IMR-90 (cell line): ENCODE results near the gene EIF5A. TPM values are rescaled to one million over a fixed set of nuclear protein-coding genes. Genes with fewer than 3 reads are reported as not detected.

Source experiments
- ATAC-seq: fragments of 200-7000 bp; cut with Tn5 transposase; 2 replicates; pipeline ENCODE4 v1.9.1; 2020; ENCODE audit warnings: low read depth, mild to moderate bottlenecking, moderate library complexity
- BruUV-seq: library from RNA; stranded (reverse); fragments of 400-500 nt; replicated peaks from 2 replicates; lab custom pipeline; 2021; lab: Mats Ljungman, UMichigan
- CTCF ChIA-PET: fragments of 300-600 bp; formaldehyde crosslinking; extraction: SDS; loops from one replicate; lab custom pipeline; 2021; ENCODE audit warnings: antibody characterized with exemption; lab: Yijun Ruan, JAX
- POLR2A ChIA-PET: fragments of 300-600 bp; sonication (Branson Sonifier 250); formaldehyde crosslinking; loops from one replicate; lab custom pipeline; 2022; ENCODE audit warnings: antibody characterized with exemption; ENCODE audit not compliant: unreplicated experiment; lab: Charles Lee
- DNase-seq: peaks from one replicate; pipeline ENCODE4 v3.0.0; 2013
- H2AFZ ChIP-seq: replicated peaks from 2 replicates; pipeline ENCODE3; 2013; ENCODE audit warnings: low read length, mild to moderate bottlenecking; ENCODE audit not compliant: poor library complexity
- H2AK5ac ChIP-seq: 2 replicates; pipeline ENCODE4 v1.6.1; 2013; ENCODE audit warnings: low read depth, low read length, inconsistent platforms
- H2AK9ac ChIP-seq: replicated peaks from 2 replicates; pipeline ENCODE3; 2013; ENCODE audit warnings: mild to moderate bottlenecking, low read depth, low read length, moderate library complexity; ENCODE audit not compliant: poor library complexity
- H2BK120ac ChIP-seq: 2 replicates; pipeline ENCODE4 v1.6.1; 2013; ENCODE audit warnings: low read depth, low read length, inconsistent platforms
- H2BK15ac ChIP-seq: 3 replicates; pipeline ENCODE4 v1.6.1; 2013; ENCODE audit warnings: low read depth, low read length, inconsistent platforms
- H2BK20ac ChIP-seq: 2 replicates; pipeline ENCODE4 v1.6.1; 2013; ENCODE audit warnings: low read depth, mild to moderate bottlenecking, inconsistent platforms, low read length, moderate library complexity
- H2BK5ac ChIP-seq: 2 replicates; pipeline ENCODE4 v1.6.1; 2013; ENCODE audit warnings: mild to moderate bottlenecking, low read depth, low read length, inconsistent platforms; ENCODE audit not compliant: poor library complexity, severe bottlenecking
- H3K14ac ChIP-seq: replicated peaks from 2 replicates; pipeline ENCODE4 v1.6.1; 2013; ENCODE audit warnings: low read depth, low read length, inconsistent platforms
- H3K18ac ChIP-seq: 2 replicates; pipeline ENCODE4 v1.6.1; 2013; ENCODE audit warnings: low read depth, low read length, control low read depth
- H3K23ac ChIP-seq: 2 replicates; pipeline ENCODE4 v1.6.1; 2013; ENCODE audit warnings: low read depth, low read length, inconsistent platforms
- H3K27ac ChIP-seq: 2 replicates; pipeline ENCODE4 v1.5.1; 2013; ENCODE audit warnings: mild to moderate bottlenecking, control low read depth, low read length; ENCODE audit not compliant: insufficient read depth
- H3K27me3 ChIP-seq: 2 replicates; pipeline ENCODE4 v1.6.1; 2013; ENCODE audit warnings: low read length; ENCODE audit not compliant: control insufficient read depth, insufficient read depth
- H3K36me3 ChIP-seq: 2 replicates; pipeline ENCODE4 v1.6.1; 2013; ENCODE audit warnings: low read length, mixed read lengths; ENCODE audit not compliant: control insufficient read depth, insufficient read depth
- H3K4ac ChIP-seq: 2 replicates; pipeline ENCODE4 v1.6.1; 2013; ENCODE audit warnings: low read depth, low read length, inconsistent platforms
- H3K4me1 ChIP-seq: 2 replicates; pipeline ENCODE4 v1.6.1; 2013; ENCODE audit warnings: low read length, mixed read lengths; ENCODE audit not compliant: control insufficient read depth, insufficient read depth
- H3K4me2 ChIP-seq: 2 replicates; pipeline ENCODE4 v1.6.1; 2013; ENCODE audit warnings: low read depth, mild to moderate bottlenecking, control low read depth, low read length, moderate library complexity
- H3K4me3 ChIP-seq: 2 replicates; pipeline ENCODE4 v1.5.1; 2013; ENCODE audit warnings: low read depth, mild to moderate bottlenecking, control low read depth, low read length, moderate library complexity; ENCODE audit not compliant: insufficient read depth
- H3K56ac ChIP-seq: 2 replicates; pipeline ENCODE4 v1.6.1; 2013; ENCODE audit warnings: low read length, inconsistent platforms; ENCODE audit not compliant: insufficient read depth; ENCODE audit errors: extremely low read depth
- H3K79me1 ChIP-seq, 2 experiments: 2 replicates each; pipeline ENCODE4 v1.6.1; 2013; ENCODE audit warnings: low read length in 2 of 2, inconsistent platforms in 1 of 2, low read depth in 1 of 2
- H3K9ac ChIP-seq: 2 replicates; pipeline ENCODE4 v1.6.1; 2013; ENCODE audit warnings: low read depth, low read length, control low read depth
- H3K9me1 ChIP-seq: 2 replicates; pipeline ENCODE4 v1.6.1; 2013; ENCODE audit warnings: low read length, inconsistent platforms; ENCODE audit not compliant: insufficient read depth
- H3K9me3 ChIP-seq: 2 replicates; pipeline ENCODE4 v1.6.1; 2013; ENCODE audit warnings: low read length; ENCODE audit not compliant: control insufficient read depth, insufficient read depth
- H4K20me1 ChIP-seq: 2 replicates; pipeline ENCODE4 v1.6.1; 2013; ENCODE audit warnings: low read length, inconsistent platforms; ENCODE audit not compliant: insufficient read depth
- H4K5ac ChIP-seq: 2 replicates; pipeline ENCODE4 v1.6.1; 2013; ENCODE audit warnings: mild to moderate bottlenecking, low read depth, low read length, control low read depth
- H4K8ac ChIP-seq, 2 experiments: 2 replicates each; pipeline ENCODE4 v1.6.1; 2013; ENCODE audit warnings: low read depth in 2 of 2, low read length in 2 of 2, control low read depth in 1 of 2, inconsistent platforms in 1 of 2
- H4K91ac ChIP-seq: 2 replicates; pipeline ENCODE4 v1.6.1; 2013; ENCODE audit warnings: low read depth, low read length, inconsistent platforms; ENCODE audit not compliant: insufficient read depth
- CEBPB ChIP-seq: IDR thresholded peaks from 2 replicates; pipeline ENCODE4 v1.6.1; 2012; ENCODE audit warnings: low read depth, low read length, improper control_type of control experiment
- MAFK ChIP-seq: IDR thresholded peaks from 2 replicates; pipeline ENCODE4 v1.6.1; 2012; ENCODE audit warnings: low read depth, low read length, improper control_type of control experiment
- WGBS, 2 experiments: methylation state at CpG; one replicate each; pipeline versions ENCODE4 v1.1.5 to v1.1.7; 2013; ENCODE audit warnings: missing lambda C conversion rate in 2 of 2; ENCODE audit not compliant: insufficient read length in 1 of 2; ENCODE audit errors: extremely low coverage in 2 of 2; 5-methylcytosine and 5-hydroxymethylcytosine counted together
- dilution Hi-C: fragments of 300-500 bp; cut with HindIII; formaldehyde crosslinking; loops from one replicate; pipeline ENCODE4 v1.14.3; 2018; ENCODE audit warnings: low sequenced_read_pairs; ENCODE audit not compliant: unreplicated experiment
- in situ Hi-C: fragments of 300-500 bp; cut with MboI; formaldehyde crosslinking; loops from 3 replicates; pipeline ENCODE4 v1.14.3; 2019; ENCODE audit warnings: low sequenced_read_pairs, inconsistent platforms, mixed read lengths
- intact Hi-C: fragments of 100-400 bp; cut with micrococcal nuclease; formaldehyde crosslinking; loops from 2 replicates; pipeline ENCODE4 v1.10.0; 2022
- polyA plus RNA-seq, 3 experiments: library from polyadenylated mRNA; depleted of rRNA; stranded (reverse); fragments of >200 nt; gene quantifications; 2 replicates each; pipeline ENCODE4 v1.2.3, GENCODE V29; 2012; ENCODE audit warnings: low replicate concordance in 1 of 3
- total RNA-seq: library from RNA; depleted of rRNA; stranded (reverse); fragments of >200 nt; gene quantifications from 2 replicates; pipeline ENCODE4 v1.2.3, GENCODE V29; 2012

Gene EIF5A
- total and polyA plus RNA-seq, 2 of the 4 experiments (the other 2 are of a cell fraction), result 782 to 883 TPM

DNA sequence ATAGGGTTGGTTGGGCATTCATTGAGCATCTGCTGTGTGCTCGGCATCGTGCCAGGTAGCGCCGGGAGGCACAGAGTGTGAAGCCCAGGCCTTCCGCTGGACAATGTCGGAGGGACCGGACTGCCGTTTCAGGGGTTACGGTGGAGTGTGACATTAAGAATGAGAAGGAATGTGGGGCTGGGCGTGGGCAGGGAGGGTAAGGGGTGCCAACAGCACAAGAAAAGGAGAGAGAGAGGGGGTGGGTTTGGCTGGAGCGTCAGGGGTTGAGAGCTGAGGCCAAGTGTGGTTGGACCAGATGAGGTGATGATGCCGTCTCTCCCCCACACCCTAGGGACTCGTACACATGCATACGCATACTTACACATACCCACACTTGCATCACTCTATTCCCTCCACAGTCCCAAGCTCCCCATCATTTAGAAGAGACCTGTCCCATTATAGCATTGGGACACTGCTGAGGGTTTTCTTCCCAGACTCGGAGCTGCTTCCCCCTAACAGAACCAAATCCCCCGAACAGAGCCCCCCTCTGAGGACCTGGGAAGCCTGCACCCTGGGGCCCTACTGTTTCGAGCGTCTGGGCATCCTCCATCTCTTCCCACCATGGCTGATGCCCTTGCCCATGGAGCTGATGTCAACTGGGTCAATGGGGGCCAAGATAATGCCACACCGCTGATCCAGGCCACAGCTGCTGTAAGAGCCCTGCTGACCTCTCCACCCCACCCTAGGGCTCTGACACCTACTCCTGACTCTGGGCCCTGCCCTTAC, 41.2 kb downstream of the EIF5A start:
- H2AK9ac ChIP-seq, result peak overlapping the region; percentile 44
- H3K9me1 ChIP-seq, result peaks cover 8% of the 10 kb centered on the region
- H3K9me3 ChIP-seq, result no peaks in the 10 kb centered on the region
- CTCF ChIA-PET, result interaction anchor here (0.7 to 1.4 kb wide), 2 partner anchors 8 to 10 kb away, joined by 3 read pairs; no protein-coding TSS in a partner anchor
- 91% methylated on average over 8 of the region's 19 CpGs; no CpG with 5 or more reads in 1 of the 2 experiments for WGBS, 2 experiments
- H3K4me2 ChIP-seq, result no peak overlapping the region
- no peak overlapping the region for H2BK120ac ChIP-seq
- ATAC-seq (no peak), DNase-seq (peak; percentile 47)
- peaks cover 9 to 38% of the 10 kb centered on the region in 2 experiments; a peak in 3 of 4 replicates for H3K79me1 ChIP-seq
- H3K4me3 ChIP-seq, result no peak overlapping the region
- no peak overlapping the region for H3K18ac ChIP-seq
- BruUV-seq, result no TSS peak
- peaks cover 8% of the 10 kb centered on the region for H3K27me3 ChIP-seq
- no peak overlapping the region for H2BK5ac ChIP-seq
- no peaks in the 10 kb centered on the region for H3K36me3 ChIP-seq
- H2BK15ac ChIP-seq, result no peak overlapping the region
- H2BK20ac ChIP-seq, result no peak overlapping the region
- in situ Hi-C loops (no loop called here), intact Hi-C loops (no loop called here), dilution Hi-C loops (no loop called here)
- peak overlapping the region; percentile 27; the same call in 1 of the 2 replicates for H2AK5ac ChIP-seq
- no peak overlapping the region for H3K56ac ChIP-seq
- POLR2A ChIA-PET, result no interaction called here
- TF ChIP-seq MAFK (no peak), CEBPB (peak; percentile 48; the same call in 1 of the 2 replicates)
- H3K23ac ChIP-seq, result peak overlapping the region; percentile 19; the same call in 1 of the 2 replicates
- no peak overlapping the region for H3K27ac ChIP-seq
- no peak overlapping the region for H3K9ac ChIP-seq
- peaks cover 19% of the 10 kb centered on the region for H3K4me1 ChIP-seq
- no peak overlapping the region for H2AFZ ChIP-seq
- H3K14ac ChIP-seq, result no peak overlapping the region
- H3K4ac ChIP-seq, result no peak overlapping the region; the same call in 1 of the 2 replicates
- no peak overlapping the region for H4K5ac ChIP-seq
- H4K8ac ChIP-seq, result no peak overlapping the region
- peaks cover 19% of the 10 kb centered on the region for H4K20me1 ChIP-seq
- no peak overlapping the region for H4K91ac ChIP-seq
